NCI-H146 (cell line): Measurements from ENCODE around the gene SH3RF3.

Experiments
- DNase-seq: peaks from one replicate; lab custom pipeline; 2025; lab: John Stamatoyannopoulos, UW

The SH3RF3 gene

GRCh38 chr2:109417701-109418335 lies 288.8 kb downstream of the SH3RF3 start:
- no peak for DNase-seq

GRCh38 chr2:109418716-109419115 lies 289.7 kb downstream of the SH3RF3 start:
- DNase-seq = no peak

GRCh38 chr2:109419171-109419756 lies 290.3 kb downstream of the SH3RF3 start:
- no peak for DNase-seq

GRCh38 chr2:109419960-109420370 lies 291.0 kb downstream of the SH3RF3 start:
- no peak for DNase-seq

- no peak for DNase-seq
Observed at GRCh38 chr2:109421101-109421500, 292.1 kb downstream of the SH3RF3 start.

- no peak for DNase-seq
Observed at GRCh38 chr2:109421642-109422041, 292.6 kb downstream of the SH3RF3 start.

- DNase-seq = no peak
Observed at GRCh38 chr2:109422071-109422757, 293.2 kb downstream of the SH3RF3 start.

GRCh38 chr2:109422758-109423500 lies 293.9 kb downstream of the SH3RF3 start:
- DNase-seq = no peak

- no peak for DNase-seq
Observed at GRCh38 chr2:109423556-109424359, 294.8 kb downstream of the SH3RF3 start.

GRCh38 chr2:109425411-109425810 lies 296.4 kb downstream of the SH3RF3 start:
- DNase-seq = no peak

GRCh38 chr2:109427661-109428091 lies 298.7 kb downstream of the SH3RF3 start:
- DNase-seq = no peak

- no peak for DNase-seq
Observed at GRCh38 chr2:109428281-109428680, 299.3 kb downstream of the SH3RF3 start.

- DNase-seq = no peak
Observed at GRCh38 chr2:109428841-109429566, 300.0 kb downstream of the SH3RF3 start.

GRCh38 chr2:109429567-109430328 lies 300.7 kb downstream of the SH3RF3 start:
- no peak for DNase-seq

GRCh38 chr2:109430329-109430636 lies 301.3 kb downstream of the SH3RF3 start:
- DNase-seq = no peak

- no peak for DNase-seq
Observed at GRCh38 chr2:109432421-109432820, 303.4 kb downstream of the SH3RF3 start.

- DNase-seq = no peak
Observed at GRCh38 chr2:109433486-109433885, 304.5 kb downstream of the SH3RF3 start.

- DNase-seq = no peak
Observed at GRCh38 chr2:109433926-109434325, 304.9 kb downstream of the SH3RF3 start.

GRCh38 chr2:109434351-109434750 lies 305.3 kb downstream of the SH3RF3 start:
- no peak for DNase-seq

- no peak for DNase-seq
Observed at GRCh38 chr2:109435066-109435690, 306.2 kb downstream of the SH3RF3 start.
